Cardiac fibroblast (primary cell): Measurements from ENCODE around the gene CHMP1A.
"Not testable (repeated sequence)": the region's sequence is repeated elsewhere in the genome, so short reads cannot be mapped to it uniquely, and the experiment has no call there.

Experiments used
- DNase-seq, 2 donors: peaks; one replicate each; pipeline versions ENCODE4 v3.0.0 to v3.0.0-alpha.2; 2010; ENCODE audit warnings: low read depth in 2 of 2
- H3K4me3 ChIP-seq, 2 donors: replicated peaks in 1 of 2; 1 replicate in 1 of 2; 2 replicates in 1 of 2; pipeline ENCODE4 v1.5.1; 2011; ENCODE audit warnings: low read depth in 2 of 2, low read length in 2 of 2, mild to moderate bottlenecking in 2 of 2, moderate library complexity in 1 of 2
- TF ChIP-seq, protein P1 (sequence below): IDR thresholded peaks from one replicate; pipeline ENCODE4 v1.5.1; 2011; ENCODE audit warnings: low read depth, mild to moderate bottlenecking, low read length, inconsistent platforms

Gene CHMP1A

DNA sequence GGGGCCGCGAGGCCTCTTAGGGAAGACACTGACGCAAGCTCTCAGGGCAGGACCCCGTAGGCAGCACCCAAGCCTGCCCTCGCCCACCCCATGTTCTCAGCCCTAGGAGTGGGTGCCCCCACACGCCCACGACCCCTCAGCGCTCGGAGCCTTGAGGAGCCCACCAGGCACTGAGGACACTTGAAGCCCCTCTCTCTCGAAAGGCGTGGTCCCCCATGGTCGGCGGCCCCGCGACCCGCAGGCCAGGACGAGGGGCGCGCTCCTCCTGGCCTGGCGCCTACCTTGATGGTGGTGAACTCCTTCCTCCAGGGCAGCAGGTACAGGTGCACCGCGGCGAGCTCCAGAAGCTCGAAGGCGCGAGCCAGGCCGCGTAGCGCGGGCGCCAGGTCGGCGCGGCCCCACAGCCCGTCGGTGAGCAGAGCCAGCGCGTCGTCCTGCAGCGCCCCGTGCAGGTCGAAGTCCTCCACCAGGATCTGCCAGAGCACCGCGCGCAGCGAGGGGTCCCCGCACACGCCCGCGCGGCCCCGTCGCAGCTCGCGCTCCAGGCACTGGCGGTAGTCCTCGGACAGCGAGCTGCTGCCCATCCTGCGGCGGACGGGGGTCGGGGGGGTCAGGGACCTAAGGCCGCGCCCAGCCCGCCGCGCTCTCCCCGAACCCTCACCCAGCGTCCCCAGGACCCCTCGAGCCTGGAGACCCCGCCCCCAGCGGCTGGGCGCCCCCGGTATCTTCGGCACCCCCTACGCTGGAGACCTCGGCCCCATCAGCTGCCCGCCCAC lies 43.3 kb upstream of the CHMP1A start:
- DNase-seq, result peak in 1 of 2 donors; percentile 43

GRCh38 chr16:89700100-89700648 lies 42.7 kb upstream of the CHMP1A start:
- peak overlapping the region; percentile 82 to 87 for H3K4me3 ChIP-seq
- TF ChIP-seq, protein P1, sequence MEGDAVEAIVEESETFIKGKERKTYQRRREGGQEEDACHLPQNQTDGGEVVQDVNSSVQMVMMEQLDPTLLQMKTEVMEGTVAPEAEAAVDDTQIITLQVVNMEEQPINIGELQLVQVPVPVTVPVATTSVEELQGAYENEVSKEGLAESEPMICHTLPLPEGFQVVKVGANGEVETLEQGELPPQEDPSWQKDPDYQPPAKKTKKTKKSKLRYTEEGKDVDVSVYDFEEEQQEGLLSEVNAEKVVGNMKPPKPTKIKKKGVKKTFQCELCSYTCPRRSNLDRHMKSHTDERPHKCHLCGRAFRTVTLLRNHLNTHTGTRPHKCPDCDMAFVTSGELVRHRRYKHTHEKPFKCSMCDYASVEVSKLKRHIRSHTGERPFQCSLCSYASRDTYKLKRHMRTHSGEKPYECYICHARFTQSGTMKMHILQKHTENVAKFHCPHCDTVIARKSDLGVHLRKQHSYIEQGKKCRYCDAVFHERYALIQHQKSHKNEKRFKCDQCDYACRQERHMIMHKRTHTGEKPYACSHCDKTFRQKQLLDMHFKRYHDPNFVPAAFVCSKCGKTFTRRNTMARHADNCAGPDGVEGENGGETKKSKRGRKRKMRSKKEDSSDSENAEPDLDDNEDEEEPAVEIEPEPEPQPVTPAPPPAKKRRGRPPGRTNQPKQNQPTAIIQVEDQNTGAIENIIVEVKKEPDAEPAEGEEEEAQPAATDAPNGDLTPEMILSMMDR, result peak; percentile 59
- peak; percentile 98 to 99 for DNase-seq

More for the DNA sequence above, 43.3 kb upstream of the CHMP1A start:
- peak overlapping the region; percentile 82 to 87 for H3K4me3 ChIP-seq
- TF ChIP-seq, protein P1, result no peak

GRCh38 chr16:89699629-89700099 lies 42.2 kb upstream of the CHMP1A start:
- not testable (repeated sequence) for DNase-seq, H3K4me3 ChIP-seq

- H3K4me3 ChIP-seq, result not testable (repeated sequence)
Measured at GRCh38 chr16:89698717-89699116, 41.2 kb upstream of the CHMP1A start.

DNA sequence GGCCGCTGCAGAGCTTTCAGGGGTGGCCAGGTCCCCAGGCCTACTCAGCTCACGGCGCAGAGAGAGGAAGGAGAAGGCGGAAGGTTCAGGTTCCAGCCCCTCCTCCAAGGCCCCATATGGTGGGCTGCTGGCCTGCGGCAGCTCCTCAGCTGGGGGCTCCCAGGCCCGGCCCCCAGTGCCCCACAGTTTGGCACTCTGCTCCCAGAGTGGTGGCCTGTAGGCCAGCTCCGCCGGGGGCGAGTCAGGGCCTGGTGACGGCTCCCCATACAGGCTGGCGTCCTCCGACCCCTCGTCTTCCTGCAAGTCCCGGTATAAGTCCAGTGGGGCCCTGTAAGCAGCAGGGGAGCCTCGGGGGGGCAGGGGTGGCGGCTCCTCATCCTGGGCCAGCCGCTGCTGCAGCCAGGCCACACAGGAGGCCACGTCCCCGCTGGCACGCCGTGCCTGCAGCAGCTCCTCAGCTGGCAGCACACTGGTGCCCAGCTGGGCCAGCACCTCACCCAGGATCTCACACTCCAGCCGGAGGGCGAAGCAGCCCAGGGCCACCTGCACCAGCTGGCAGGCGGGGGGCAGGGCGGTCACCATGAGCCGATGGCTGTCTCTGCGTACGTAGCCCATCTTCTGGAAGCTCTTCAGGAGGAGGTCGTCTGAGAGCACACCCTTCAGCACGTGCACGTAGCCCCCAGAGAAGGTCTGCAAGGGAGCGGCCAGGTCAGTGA lies 40.3 kb upstream of the CHMP1A start:
- TF ChIP-seq, protein P1, result no peak
- no peak for DNase-seq
- H3K4me3 ChIP-seq, result no peak overlapping the region

More at GRCh38 chr16:89698717-89699116, 41.2 kb upstream of the CHMP1A start:
- DNase-seq, result not testable (repeated sequence)

GRCh38 chr16:89697161-89697615 lies 39.7 kb upstream of the CHMP1A start:
- H3K4me3 ChIP-seq, result no peak overlapping the region
- DNase-seq, result no peak

GRCh38 chr16:89696670-89697128 lies 39.2 kb upstream of the CHMP1A start:
- DNase-seq, result peak in 1 of 2 donors; percentile 16
- H3K4me3 ChIP-seq, result no peak overlapping the region
- TF ChIP-seq, protein P1, result no peak

More at GRCh38 chr16:89697161-89697615, 39.7 kb upstream of the CHMP1A start:
- TF ChIP-seq, protein P1, result no peak
